ENCODE data around the gene RSL1D1. TPM values are rescaled to one million over a fixed set of nuclear protein-coding genes. Genes with fewer than 3 reads are reported as not detected.
A peak's percentile ranks its signal among the peaks of the same experiment; 100 is the strongest.

RSL1D1 gene
- total and polyA plus RNA-seq, 9 of the 15 experiments (the other 6 are each of a cell fraction or from before 2014, with no cell fraction given) = 259 to 753 (median 373) TPM

GRCh38 chr16:11799509-11800381 is 51.6 kb downstream of the RSL1D1 start:
- Histone ChIP-seq H3K36me3 (ENCODE audit: control insufficient read depth, insufficient read depth, low read length) (peaks cover 10% of the 10 kb centered on the region), H3K27me3 (ENCODE audit: control insufficient read depth in 2 of 2, insufficient read depth in 2 of 2, low read length in 2 of 2) (no peaks in the 10 kb centered on the region; a peak in 1 of 5 replicates), H3K4me3 (no peak overlapping the region), H3K4me1 (replicated peaks in 1 of 2; ENCODE audit: control insufficient read depth in 2 of 2, insufficient read depth in 2 of 2, low read length in 2 of 2) (peaks cover 35 to 48% of the 10 kb centered on the region in 2 experiments; a peak in 4 of 5 replicates), H3K4me2 (ENCODE audit: insufficient read depth, low read length) (no peak overlapping the region; the same call in 1 of the 2 replicates), H3K9ac (ENCODE audit: insufficient read depth in 1 of 2, low read depth in 2 of 2, low read length in 2 of 2) (peak overlapping the region in 1 of 2 experiments; percentile 60; a peak in 1 of 4 replicates), H3K79me2 (ENCODE audit: control insufficient read depth, insufficient read depth, low read length) (peaks cover 42% of the 10 kb centered on the region), H3K27ac (ENCODE audit: extremely low read depth, low read depth, low read length) (no peak overlapping the region), H3K9me1 (ENCODE audit: control insufficient read depth, insufficient read depth, low read length) (no peaks in the 10 kb centered on the region), H3K9me3 (replicated peaks; ENCODE audit: control insufficient read depth, insufficient read depth, low read depth, low read length) (no peaks in the 10 kb centered on the region), H2AFZ (ENCODE audit: low read depth, low read length) (no peak overlapping the region), H4K20me1 (replicated peaks; ENCODE audit: control insufficient read depth, insufficient read depth, low read length) (no peaks in the 10 kb centered on the region)
- 46% methylated on average over 14 of the region's 14 CpGs for WGBS (ENCODE audit: insufficient coverage, low coverage, missing lambda C conversion rate)
- in situ Hi-C loops (cut with MboI) = loop anchor here (10.0 kb wide), 1 partner anchor 265 kb away; no protein-coding TSS in a partner anchor
- no TSS peak for BruUV-seq (replicated peaks)
- DNase-seq (ENCODE audit: extremely low read depth in 1 of 4, low spot score in 3 of 4) (peak in 1 of 4 experiments; percentile 29), ATAC-seq (no peak), FAIRE-seq (no peak)
- ChIA-PET CTCF (ENCODE audit: low intra/inter-chr PET ratio) (no interaction called here), POLR2A (interaction anchor here (0.6 to 5.3 kb wide), 7 partner anchors 8 to 165 kb away, joined by 3 to 32 read pairs (median 3); partner anchors contain the start of genes RSL1D1 and TXNDC11)
- intact Hi-C loops (cut with micrococcal nuclease) = no loop called here
- TF ChIP-seq E2F8 (IDR thresholded peaks at IDR 0.05; ENCODE audit: low read depth, partially characterized antibody) (peak; percentile 25), NUFIP1 (IDR thresholded peaks at IDR 0.05; ENCODE audit: partially characterized antibody) (no peak), PBX2 (CRISPR knock-in tag; IDR thresholded peaks at IDR 0.05; ENCODE audit: low read depth) (no peak), PBX2 (tag; conservative IDR thresholded peaks at IDR 0.05; ENCODE audit: low read depth) (0 out of 2 replicates have a peak, but pooled peaks have one; percentile 27), MAFK (IDR thresholded peaks at IDR 0.05; ENCODE audit: low read length) (no peak), ZNF133 (CRISPR knock-in tag; IDR thresholded peaks at IDR 0.05) (no peak), DPF2 (IDR thresholded peaks at IDR 0.05) (peak; percentile 38)
- TF ChIP-seq, protein P1, sequence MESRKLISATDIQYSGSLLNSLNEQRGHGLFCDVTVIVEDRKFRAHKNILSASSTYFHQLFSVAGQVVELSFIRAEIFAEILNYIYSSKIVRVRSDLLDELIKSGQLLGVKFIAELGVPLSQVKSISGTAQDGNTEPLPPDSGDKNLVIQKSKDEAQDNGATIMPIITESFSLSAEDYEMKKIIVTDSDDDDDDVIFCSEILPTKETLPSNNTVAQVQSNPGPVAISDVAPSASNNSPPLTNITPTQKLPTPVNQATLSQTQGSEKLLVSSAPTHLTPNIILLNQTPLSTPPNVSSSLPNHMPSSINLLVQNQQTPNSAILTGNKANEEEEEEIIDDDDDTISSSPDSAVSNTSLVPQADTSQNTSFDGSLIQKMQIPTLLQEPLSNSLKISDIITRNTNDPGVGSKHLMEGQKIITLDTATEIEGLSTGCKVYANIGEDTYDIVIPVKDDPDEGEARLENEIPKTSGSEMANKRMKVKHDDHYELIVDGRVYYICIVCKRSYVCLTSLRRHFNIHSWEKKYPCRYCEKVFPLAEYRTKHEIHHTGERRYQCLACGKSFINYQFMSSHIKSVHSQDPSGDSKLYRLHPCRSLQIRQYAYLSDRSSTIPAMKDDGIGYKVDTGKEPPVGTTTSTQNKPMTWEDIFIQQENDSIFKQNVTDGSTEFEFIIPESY (CRISPR knock-in tag; IDR thresholded peaks at IDR 0.05) = peak; percentile 62; the same call in 1 of the 2 replicates

Data from K562 (cell line).